Gastroesophageal sphincter (tissue), 3 donors: ENCODE data around the gene TRERF1.

ENCODE experiments used
- CTCF ChIP-seq, 4 experiments: fragments of 200-600 bp in 2 of 4; fragments of 450-650 bp in 2 of 4; sonication (generic) in 1 of 4; IDR thresholded peaks; one replicate each; pipeline ENCODE4 v1.5.1; 2017 to 2019; ENCODE audit warnings: antibody characterized with exemption in 4 of 4, mild to moderate bottlenecking in 2 of 4, moderate library complexity in 2 of 4
- POLR2A ChIP-seq, 2 donors: fragments of 450-650 bp; IDR thresholded peaks; one replicate each; pipeline ENCODE4 v1.6.1; 2017; ENCODE audit warnings: antibody characterized with exemption in 2 of 2, mild to moderate bottlenecking in 2 of 2, moderate library complexity in 1 of 2
- POLR2AphosphoS5 ChIP-seq: sonication (generic); formaldehyde crosslinking; IDR thresholded peaks from one replicate; pipeline ENCODE4 v1.6.1; 2017; ENCODE audit warnings: antibody characterized with exemption

- no peak for TF ChIP-seq POLR2A (IDR thresholded peaks at IDR 0.05)
- no peak for TF ChIP-seq POLR2AphosphoS5
- TF ChIP-seq CTCF (IDR thresholded peaks at IDR 0.05): no peak
Measured at GRCh38 chr6:42278131-42278853, 173.4 kb downstream of the TRERF1 start.
